ENCODE measurements around the gene PIK3R4.

PIK3R4 gene

GRCh38 chr3:130746246-130747039 lies at the start of gene PIK3R4:
Gene PIK3R4 (minus strand): TSS chr3:130746829. CDS start chr3:130745218, 1,611 bp downstream.
- Histone ChIP-seq H3K4me1 (ENCODE audit: insufficient read depth, low read length) (peaks cover 30% of the 10 kb centered on the region), H2AFZ (ENCODE audit: low read depth, low read length) (peak within 1 kb of the TSS; percentile 59), H3K27me3 (ENCODE audit: insufficient read depth, low read length) (no peaks in the 10 kb centered on the region), H3K4me3 (ENCODE audit: low read length) (peak within 1 kb of the TSS; percentile 77), H3K36me3 (ENCODE audit: insufficient read depth, low read length) (peaks cover 21% of the 10 kb centered on the region), H3K9me3 (ENCODE audit: low read length) (no peaks in the 10 kb centered on the region)

GRCh38 chr3:130795396-130795795 lies 48.8 kb upstream of the PIK3R4 start:
- peaks cover 13% of the 10 kb centered on the region for H3K27me3 ChIP-seq (ENCODE audit: insufficient read depth, low read length)
- no peaks in the 10 kb centered on the region for H3K4me1 ChIP-seq (ENCODE audit: insufficient read depth, low read length)
- H3K4me3 ChIP-seq (ENCODE audit: low read length): no peak overlapping the region
- no peaks in the 10 kb centered on the region for H3K9me3 ChIP-seq (ENCODE audit: low read length)
- no peaks in the 10 kb centered on the region for H3K36me3 ChIP-seq (ENCODE audit: insufficient read depth, low read length)
- no peak overlapping the region for H2AFZ ChIP-seq (ENCODE audit: low read depth, low read length)

- Histone ChIP-seq H3K4me3 (ENCODE audit: low read length) (no peak overlapping the region), H3K4me1 (ENCODE audit: insufficient read depth, low read length) (peaks cover 13% of the 10 kb centered on the region), H3K9me3 (ENCODE audit: low read length) (no peaks in the 10 kb centered on the region), H3K27me3 (ENCODE audit: insufficient read depth, low read length) (peaks cover 13% of the 10 kb centered on the region), H3K36me3 (ENCODE audit: insufficient read depth, low read length) (no peaks in the 10 kb centered on the region), H2AFZ (ENCODE audit: low read depth, low read length) (no peak overlapping the region)
Observed at GRCh38 chr3:130792246-130792645, 45.6 kb upstream of the PIK3R4 start.

GRCh38 chr3:130789782-130790322 lies 43.2 kb upstream of the PIK3R4 start:
- Histone ChIP-seq H3K9me3 (ENCODE audit: low read length) (no peaks in the 10 kb centered on the region), H3K27me3 (ENCODE audit: insufficient read depth, low read length) (peaks cover 13% of the 10 kb centered on the region), H3K36me3 (ENCODE audit: insufficient read depth, low read length) (no peaks in the 10 kb centered on the region), H2AFZ (ENCODE audit: low read depth, low read length) (no peak overlapping the region), H3K4me3 (ENCODE audit: low read length) (no peak overlapping the region), H3K4me1 (ENCODE audit: insufficient read depth, low read length) (peaks cover 15% of the 10 kb centered on the region)

GRCh38 chr3:130787422-130788068 lies 40.9 kb upstream of the PIK3R4 start:
- H3K27me3 ChIP-seq (ENCODE audit: insufficient read depth, low read length): peaks cover 12% of the 10 kb centered on the region
- H3K4me3 ChIP-seq (ENCODE audit: low read length): no peak overlapping the region

GRCh38 chr3:130786306-130786705 lies 39.7 kb upstream of the PIK3R4 start:
- Histone ChIP-seq H3K9me3 (ENCODE audit: low read length) (no peaks in the 10 kb centered on the region), H2AFZ (ENCODE audit: low read depth, low read length) (no peak overlapping the region), H3K4me3 (ENCODE audit: low read length) (no peak overlapping the region), H3K4me1 (ENCODE audit: insufficient read depth, low read length) (peaks cover 15% of the 10 kb centered on the region), H3K36me3 (ENCODE audit: insufficient read depth, low read length) (no peaks in the 10 kb centered on the region), H3K27me3 (ENCODE audit: insufficient read depth, low read length) (peaks cover 12% of the 10 kb centered on the region)

More at GRCh38 chr3:130787422-130788068, 40.9 kb upstream of the PIK3R4 start:
- Histone ChIP-seq H3K36me3 (ENCODE audit: insufficient read depth, low read length) (no peaks in the 10 kb centered on the region), H2AFZ (ENCODE audit: low read depth, low read length) (no peak overlapping the region), H3K4me1 (ENCODE audit: insufficient read depth, low read length) (peaks cover 15% of the 10 kb centered on the region), H3K9me3 (ENCODE audit: low read length) (no peaks in the 10 kb centered on the region)

GRCh38 chr3:130783629-130784028 lies 37.0 kb upstream of the PIK3R4 start:
- H3K9me3 ChIP-seq (ENCODE audit: low read length): no peaks in the 10 kb centered on the region
- H3K4me1 ChIP-seq (ENCODE audit: insufficient read depth, low read length): peaks cover 15% of the 10 kb centered on the region
- no peaks in the 10 kb centered on the region for H3K36me3 ChIP-seq (ENCODE audit: insufficient read depth, low read length)
- H2AFZ ChIP-seq (ENCODE audit: low read depth, low read length): no peak overlapping the region
- no peak overlapping the region for H3K4me3 ChIP-seq (ENCODE audit: low read length)
- H3K27me3 ChIP-seq (ENCODE audit: insufficient read depth, low read length): peaks cover 13% of the 10 kb centered on the region

GRCh38 chr3:130779486-130779885 lies 32.9 kb upstream of the PIK3R4 start:
- H3K4me3 ChIP-seq (ENCODE audit: low read length): no peak overlapping the region
- no peaks in the 10 kb centered on the region for H3K36me3 ChIP-seq (ENCODE audit: insufficient read depth, low read length)
- H3K9me3 ChIP-seq (ENCODE audit: low read length): no peaks in the 10 kb centered on the region
- H3K27me3 ChIP-seq (ENCODE audit: insufficient read depth, low read length): peaks cover 13% of the 10 kb centered on the region
- H3K4me1 ChIP-seq (ENCODE audit: insufficient read depth, low read length): no peaks in the 10 kb centered on the region
- H2AFZ ChIP-seq (ENCODE audit: low read depth, low read length): no peak overlapping the region

GRCh38 chr3:130779031-130779430 lies 32.4 kb upstream of the PIK3R4 start:
- Histone ChIP-seq H2AFZ (ENCODE audit: low read depth, low read length) (no peak overlapping the region), H3K27me3 (ENCODE audit: insufficient read depth, low read length) (peaks cover 12% of the 10 kb centered on the region)

GRCh38 chr3:130773366-130773765 lies 26.7 kb upstream of the PIK3R4 start:
- no peak overlapping the region for H3K4me3 ChIP-seq (ENCODE audit: low read length)
- no peaks in the 10 kb centered on the region for H3K27me3 ChIP-seq (ENCODE audit: insufficient read depth, low read length)
- no peaks in the 10 kb centered on the region for H3K36me3 ChIP-seq (ENCODE audit: insufficient read depth, low read length)
- H2AFZ ChIP-seq (ENCODE audit: low read depth, low read length): no peak overlapping the region
- no peaks in the 10 kb centered on the region for H3K9me3 ChIP-seq (ENCODE audit: low read length)
- H3K4me1 ChIP-seq (ENCODE audit: insufficient read depth, low read length): no peaks in the 10 kb centered on the region

More at GRCh38 chr3:130779031-130779430, 32.4 kb upstream of the PIK3R4 start:
- Histone ChIP-seq H3K4me3 (ENCODE audit: low read length) (no peak overlapping the region), H3K9me3 (ENCODE audit: low read length) (no peaks in the 10 kb centered on the region), H3K4me1 (ENCODE audit: insufficient read depth, low read length) (no peaks in the 10 kb centered on the region), H3K36me3 (ENCODE audit: insufficient read depth, low read length) (no peaks in the 10 kb centered on the region)

GRCh38 chr3:130772129-130772528 lies 25.5 kb upstream of the PIK3R4 start:
- Histone ChIP-seq H3K36me3 (ENCODE audit: insufficient read depth, low read length) (no peaks in the 10 kb centered on the region), H3K27me3 (ENCODE audit: insufficient read depth, low read length) (no peaks in the 10 kb centered on the region), H3K4me3 (ENCODE audit: low read length) (no peak overlapping the region), H3K9me3 (ENCODE audit: low read length) (no peaks in the 10 kb centered on the region), H2AFZ (ENCODE audit: low read depth, low read length) (no peak overlapping the region), H3K4me1 (ENCODE audit: insufficient read depth, low read length) (no peaks in the 10 kb centered on the region)

- Histone ChIP-seq H3K4me3 (ENCODE audit: low read length) (no peak overlapping the region), H3K36me3 (ENCODE audit: insufficient read depth, low read length) (no peaks in the 10 kb centered on the region), H2AFZ (ENCODE audit: low read depth, low read length) (no peak overlapping the region), H3K27me3 (ENCODE audit: insufficient read depth, low read length) (no peaks in the 10 kb centered on the region), H3K9me3 (ENCODE audit: low read length) (no peaks in the 10 kb centered on the region), H3K4me1 (ENCODE audit: insufficient read depth, low read length) (no peaks in the 10 kb centered on the region)
Observed at GRCh38 chr3:130770644-130771043, 24.0 kb upstream of the PIK3R4 start.

GRCh38 chr3:130761730-130762311 lies 15.2 kb upstream of the PIK3R4 start:
- Histone ChIP-seq H3K9me3 (ENCODE audit: low read length) (no peaks in the 10 kb centered on the region), H3K4me3 (ENCODE audit: low read length) (no peak overlapping the region), H2AFZ (ENCODE audit: low read depth, low read length) (no peak overlapping the region), H3K36me3 (ENCODE audit: insufficient read depth, low read length) (no peaks in the 10 kb centered on the region), H3K4me1 (ENCODE audit: insufficient read depth, low read length) (no peaks in the 10 kb centered on the region), H3K27me3 (ENCODE audit: insufficient read depth, low read length) (peaks cover 8% of the 10 kb centered on the region)

Data from neuron (in vitro differentiated cells).